ENCODE data around the gene CAMK1D.

Gene CAMK1D

DNA sequence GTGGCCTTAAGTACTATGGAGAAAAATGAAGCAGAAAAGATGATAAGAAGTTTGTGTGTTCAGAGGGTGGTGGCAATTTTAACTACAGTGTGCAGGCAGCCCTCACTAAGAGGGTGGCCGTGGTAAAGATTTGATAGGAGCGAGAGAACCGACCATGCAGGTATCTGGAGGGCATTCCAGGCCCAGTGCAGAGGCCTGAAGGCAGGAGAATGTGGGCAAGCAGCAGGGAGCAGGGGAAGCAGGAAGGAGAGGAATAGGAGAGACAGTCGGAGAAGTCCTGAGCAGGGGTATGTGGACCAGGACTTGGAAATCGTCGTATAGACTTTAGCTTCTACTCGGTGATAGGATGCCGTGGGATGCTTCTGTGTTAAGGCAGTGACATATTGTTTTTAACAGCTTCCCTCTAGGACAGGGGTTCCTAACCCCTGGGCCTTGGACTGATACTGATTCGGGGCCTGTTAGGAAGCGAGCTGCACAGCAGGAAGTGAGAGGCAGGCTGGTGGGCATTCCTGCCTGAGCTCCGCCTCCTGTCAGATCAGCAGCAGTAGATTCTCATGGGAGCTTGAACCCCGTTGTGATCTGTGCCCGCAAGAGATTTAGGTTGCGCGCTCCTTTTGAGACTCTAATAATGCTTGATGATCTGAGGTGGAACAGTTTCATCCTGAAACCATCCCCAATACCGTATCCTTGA is 425.0 kb downstream of the CAMK1D start:
- DNase-seq: no peak

DNA sequence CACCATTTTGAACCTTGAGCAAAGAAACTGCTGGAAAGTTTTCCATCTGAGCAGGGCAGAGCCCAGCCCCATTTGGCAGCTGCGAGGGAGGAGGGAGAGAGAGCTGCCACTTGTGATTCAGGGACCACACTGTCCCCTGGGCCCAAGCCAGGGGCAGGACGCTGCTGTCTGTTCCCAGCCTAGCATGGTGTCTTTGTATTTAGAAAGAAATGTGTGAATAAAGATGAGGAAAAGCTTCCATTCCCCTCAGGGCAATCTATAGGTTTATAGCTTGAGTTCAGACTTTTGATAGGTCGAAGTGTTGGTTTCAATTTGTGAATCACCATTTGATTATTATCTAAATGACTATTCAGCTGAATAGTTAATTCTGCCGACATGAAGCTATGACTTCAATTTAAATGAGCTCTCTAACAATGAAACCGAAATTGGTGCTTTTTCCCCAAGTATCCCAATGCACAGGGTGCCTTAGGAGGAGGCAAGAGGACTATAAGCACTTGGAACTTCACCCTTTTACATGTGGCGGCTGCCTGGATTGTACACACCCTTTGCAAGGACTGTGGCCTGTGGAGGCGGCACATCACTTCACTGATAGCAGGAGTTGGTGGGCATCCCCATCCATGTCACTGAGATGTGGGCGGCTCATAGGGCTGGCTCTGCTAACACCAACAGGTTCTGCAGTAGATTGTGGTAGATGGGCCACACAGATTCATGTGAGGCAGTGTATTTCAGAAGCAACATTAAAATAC is 428.7 kb downstream of the CAMK1D start:
- DNase-seq: no peak

DNA sequence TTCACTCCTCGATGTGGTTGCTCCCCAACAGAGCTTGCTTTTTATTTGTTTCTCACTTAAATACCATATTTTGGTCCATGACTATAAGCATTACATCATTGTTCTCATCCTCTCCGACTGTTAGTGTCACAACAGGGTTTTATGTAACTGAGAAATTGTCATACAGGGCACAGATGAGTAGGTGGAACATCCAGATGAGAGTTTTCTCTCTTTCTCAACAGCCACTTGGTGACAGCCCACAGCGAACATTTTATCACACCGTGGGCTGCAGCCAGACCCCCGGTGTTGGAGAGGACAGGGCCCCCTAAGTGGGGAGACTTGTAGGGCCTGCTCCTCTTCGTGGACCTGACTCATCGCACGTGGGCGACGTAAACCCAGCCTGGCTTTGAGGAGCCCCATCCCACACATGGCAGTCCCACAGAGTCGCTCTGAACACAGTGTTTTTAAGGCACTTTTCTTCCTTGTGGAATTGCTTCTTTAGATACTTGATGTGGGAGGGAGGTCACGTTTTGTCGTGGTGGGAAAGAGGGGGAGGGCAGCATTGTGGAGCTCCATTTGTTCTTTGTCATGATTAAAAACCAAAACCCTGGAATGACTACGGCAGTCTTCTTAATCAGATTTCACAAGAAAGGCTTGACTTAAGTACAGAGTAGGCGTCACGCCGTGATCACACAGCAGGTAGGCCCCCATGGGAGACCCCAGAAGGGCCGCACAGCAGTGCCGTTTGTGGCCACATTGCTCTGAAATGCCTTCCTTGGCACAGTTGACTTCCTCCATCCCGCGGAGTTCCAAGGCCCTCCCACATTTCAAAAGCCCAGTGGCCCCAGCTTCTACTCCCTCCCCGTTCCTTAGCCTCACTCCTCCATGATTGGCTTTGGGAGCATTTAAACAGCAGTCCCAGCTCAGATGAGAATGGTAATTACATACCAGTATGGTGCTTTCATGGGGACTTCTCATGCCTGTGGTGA is 431.6 kb downstream of the CAMK1D start:
- DNase-seq: no peak

DNA sequence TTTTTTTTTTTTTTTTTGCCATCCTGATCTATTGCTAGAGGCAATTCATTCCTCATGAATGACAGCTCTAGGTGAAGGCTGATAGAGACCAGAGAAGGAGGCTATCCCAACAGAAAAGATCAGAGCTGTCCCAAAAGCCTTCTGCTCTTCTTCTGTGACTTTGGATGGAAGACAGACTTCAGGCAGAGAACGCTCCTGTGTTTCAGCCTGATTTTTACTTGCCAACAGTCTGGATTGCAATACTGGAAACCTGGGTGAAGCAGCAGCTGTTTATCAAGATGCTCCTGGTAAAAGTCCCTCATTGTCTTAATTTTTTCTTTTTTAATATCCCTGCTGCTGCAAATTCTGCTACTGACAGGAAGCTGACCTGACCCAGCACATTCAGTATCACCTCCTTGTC is 432.6 kb downstream of the CAMK1D start:
- DNase-seq: no peak

DNA sequence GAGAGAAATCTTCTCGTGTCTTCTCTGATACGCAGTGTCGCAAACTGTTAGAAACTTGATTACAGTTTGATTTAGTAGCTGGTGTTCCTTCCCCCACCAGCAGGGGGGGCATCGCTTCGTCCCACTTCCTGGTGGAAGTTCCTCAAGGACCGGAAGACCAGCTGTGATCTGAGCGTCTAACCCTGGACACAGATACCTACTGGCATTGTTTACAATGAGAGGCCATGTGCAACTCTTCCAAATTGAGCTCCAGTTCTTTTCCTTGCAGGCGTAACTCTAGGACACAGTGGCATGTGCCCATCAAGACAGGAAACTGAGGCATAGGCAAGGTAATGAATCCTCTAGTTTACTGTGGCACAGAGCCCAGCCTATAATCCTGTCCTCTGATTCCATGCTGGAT is 433.2 kb downstream of the CAMK1D start:
- peak; percentile 65 for DNase-seq

DNA sequence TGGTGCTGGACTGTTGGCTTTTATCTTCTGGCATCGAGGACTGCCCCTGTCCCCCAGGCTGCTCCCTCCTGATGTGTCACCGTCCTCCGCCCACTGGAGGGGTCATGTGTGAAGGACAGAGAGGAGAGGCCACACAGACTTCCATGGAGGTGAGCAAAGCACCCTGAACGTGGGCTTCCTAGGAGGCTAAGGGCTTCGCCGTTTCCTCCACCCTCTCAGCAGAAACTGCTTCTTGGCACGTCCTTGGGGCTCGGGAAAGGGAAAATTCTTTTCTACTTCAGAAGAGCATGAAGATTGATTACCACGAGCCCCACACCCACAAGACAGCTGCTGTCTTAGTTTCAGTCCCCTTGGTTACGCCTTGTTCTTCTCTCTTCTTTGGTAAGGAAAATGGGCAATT is 433.9 kb downstream of the CAMK1D start:
- DNase-seq: no peak

DNA sequence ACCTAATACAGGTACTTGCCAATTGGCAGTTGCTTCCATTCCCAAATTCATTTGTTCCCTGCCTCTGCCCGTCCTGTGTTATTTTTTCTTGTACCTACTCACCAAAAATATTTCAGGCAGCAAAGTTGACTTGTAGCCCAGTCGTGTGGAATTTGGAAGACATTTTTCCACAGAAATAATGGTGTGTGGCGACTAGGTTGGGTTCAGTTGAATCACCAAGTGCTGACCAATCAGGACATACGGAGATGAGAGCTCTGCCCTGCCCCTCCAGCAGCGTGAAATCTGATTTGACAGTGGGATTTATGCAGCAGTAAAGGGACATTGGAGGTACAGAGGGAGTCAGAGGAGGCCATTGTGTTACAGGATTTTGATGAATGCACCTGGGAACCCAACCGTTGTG is 435.3 kb downstream of the CAMK1D start:
- no peak for DNase-seq

DNA sequence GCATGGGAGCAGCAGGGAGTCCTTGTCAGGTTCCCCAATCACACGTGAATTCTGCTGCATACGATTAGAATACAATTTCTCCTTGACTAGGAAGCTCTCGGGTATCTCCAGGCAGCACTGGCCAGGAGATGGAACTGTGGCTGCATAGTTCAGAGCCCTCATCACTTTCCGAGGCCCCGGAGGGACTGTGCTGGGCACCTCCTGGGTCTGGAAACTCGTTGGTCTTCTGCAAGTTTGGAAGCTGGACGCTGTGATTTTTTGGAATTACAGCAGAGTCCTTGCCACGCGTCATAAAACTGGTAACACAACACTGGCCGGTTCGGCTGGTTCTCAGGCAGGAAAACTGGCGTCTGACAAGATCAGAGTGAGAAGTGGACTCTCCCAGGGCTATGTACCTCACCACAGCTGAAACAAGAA is 436.1 kb downstream of the CAMK1D start:
- no peak for DNase-seq

DNA sequence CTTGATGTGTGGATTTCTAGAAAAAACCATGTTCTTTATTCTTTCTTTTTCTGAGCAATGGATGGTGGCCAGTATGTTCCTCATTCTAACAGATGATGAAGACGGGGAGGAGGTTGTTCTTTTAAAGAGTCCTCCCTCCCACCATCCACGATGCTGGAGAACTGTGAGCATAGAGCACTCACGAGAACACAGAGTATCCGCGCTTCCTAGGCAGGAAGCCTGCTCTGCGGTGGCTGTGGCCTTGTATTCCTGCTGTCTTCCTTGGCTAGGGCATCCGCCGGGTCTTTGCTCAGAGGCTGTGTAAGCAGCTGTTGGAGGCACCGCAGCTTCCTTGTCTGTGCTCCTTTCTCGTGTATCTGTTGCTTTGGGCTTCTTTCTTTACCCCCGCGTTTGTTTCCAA is 437.9 kb downstream of the CAMK1D start:
- no peak for DNase-seq

DNA sequence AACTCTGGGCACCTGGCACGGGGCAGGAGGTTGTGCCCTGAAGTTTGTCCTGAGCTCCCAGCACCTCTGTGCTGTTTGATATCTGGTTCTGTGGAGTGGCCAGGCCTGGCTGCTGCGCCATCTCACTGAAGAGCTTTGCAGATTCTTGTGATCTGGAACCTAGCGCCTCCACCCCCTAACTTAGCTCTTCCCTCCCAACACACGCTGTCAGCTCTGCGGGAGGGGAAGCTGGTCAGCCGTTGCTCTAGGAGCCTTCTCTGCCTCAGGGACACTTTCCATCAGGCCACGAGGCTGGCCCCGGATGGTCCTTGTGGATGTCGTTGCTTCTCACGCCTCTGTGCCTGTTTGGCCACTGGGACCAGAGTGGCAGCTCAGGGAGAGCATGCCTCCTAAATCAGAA is 438.9 kb downstream of the CAMK1D start:
- no peak for DNase-seq

DNA sequence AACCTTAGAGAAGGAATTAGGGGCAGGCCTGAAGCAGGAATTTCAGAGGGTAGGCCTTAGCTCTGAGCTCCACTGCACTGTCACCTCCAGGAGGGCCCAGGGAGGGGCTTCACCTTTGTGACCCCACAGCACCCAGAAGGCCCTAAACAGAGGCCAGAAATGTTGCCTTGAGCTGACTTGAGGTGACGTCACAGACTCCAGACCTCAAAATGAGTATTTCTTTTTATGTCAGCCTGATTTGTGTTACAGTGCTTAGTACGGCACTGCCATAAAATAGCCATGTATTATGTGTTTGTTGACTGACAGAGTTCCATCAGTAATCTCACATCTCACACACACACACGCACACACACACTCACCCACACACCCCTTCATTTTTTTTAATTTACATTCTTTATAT is 440.9 kb downstream of the CAMK1D start:
- DNase-seq: no peak

DNA sequence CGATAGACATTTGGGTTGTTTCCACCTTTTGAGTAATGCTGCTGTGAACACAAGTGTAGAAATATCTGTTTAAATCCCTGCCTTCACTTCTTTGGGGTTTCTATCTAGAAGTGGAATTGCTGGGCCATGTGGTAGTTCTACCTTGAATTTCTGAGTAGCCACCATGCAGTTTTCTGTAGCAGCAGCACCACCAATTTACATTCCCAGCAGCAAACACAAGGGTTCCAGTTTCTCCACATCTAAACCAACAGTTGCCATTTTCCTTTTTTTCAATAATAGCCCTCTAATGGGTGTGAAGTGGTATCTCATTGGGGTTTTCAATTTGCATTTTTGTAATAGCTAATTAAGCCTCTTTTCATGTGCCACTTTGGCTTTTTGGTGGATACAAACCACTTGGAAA is 442.4 kb downstream of the CAMK1D start:
- no peak for DNase-seq

DNA sequence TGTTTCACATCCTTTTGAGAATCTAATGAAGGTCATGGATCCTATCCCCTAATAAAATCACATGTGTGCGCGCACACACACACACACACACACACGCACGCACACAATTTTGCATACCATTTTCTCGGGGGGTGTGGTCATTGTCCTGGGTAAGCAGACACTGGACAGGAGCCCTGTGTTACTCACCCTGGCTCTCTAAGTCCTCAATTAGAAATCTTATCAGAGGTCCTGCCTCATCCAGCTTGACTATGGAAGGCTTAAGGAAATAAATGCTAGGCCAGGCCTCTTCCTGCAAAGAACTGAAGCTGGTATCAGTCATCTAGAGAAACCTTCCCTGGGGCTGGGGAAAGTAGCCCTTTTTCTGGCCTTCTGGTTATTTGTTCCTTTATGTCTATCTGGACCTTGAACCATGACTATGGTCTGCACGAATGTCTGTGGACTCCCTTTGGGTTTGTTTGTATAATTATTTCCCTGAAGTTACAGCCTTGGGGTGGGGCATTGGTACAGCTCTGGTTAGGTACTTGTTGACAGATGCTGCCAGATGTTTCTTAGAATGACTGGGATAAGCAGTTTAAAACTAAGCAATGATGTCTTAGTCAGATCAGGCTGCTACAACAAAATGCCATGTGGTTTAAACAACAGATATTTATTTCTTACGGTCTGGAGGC is 443.7 kb downstream of the CAMK1D start:
- no peak for DNase-seq

DNA sequence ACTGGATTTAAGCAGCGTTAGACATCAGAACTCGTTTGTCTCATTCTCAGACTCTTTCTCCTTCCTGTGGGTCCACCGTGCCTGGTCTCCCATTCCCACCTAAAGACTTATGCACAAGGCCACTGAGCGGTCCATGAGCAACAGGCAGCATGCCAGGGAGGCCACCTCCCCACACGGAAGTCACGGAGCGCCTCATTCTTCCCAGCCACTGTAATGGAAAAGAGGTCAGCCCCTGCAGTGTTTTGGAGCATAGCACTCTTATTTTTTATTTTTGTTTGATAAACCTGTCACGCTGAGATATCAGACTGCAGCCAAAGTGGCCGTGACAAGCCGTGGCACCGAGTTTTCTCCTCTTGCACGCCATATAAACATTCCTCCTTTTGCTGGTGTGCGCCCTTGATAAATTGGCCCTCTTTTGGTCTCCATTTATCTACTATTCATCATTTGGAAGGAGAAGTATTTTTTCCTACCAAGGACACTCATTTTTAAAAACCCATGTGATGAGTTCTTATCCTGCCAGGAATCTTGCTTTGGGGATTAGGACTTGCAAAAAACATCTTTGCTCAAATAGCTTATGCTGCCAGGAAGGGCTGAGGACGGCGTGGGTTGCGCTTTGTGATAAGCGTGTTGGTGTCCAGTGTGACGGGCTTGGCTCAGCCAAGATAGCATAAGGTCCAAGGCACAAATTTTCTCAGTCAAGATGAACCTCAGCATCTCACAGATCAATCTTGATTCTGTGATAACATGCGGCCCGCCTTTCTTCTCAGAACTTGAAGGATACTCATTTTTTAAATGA is 446.2 kb downstream of the CAMK1D start:
- no peak for DNase-seq

DNA sequence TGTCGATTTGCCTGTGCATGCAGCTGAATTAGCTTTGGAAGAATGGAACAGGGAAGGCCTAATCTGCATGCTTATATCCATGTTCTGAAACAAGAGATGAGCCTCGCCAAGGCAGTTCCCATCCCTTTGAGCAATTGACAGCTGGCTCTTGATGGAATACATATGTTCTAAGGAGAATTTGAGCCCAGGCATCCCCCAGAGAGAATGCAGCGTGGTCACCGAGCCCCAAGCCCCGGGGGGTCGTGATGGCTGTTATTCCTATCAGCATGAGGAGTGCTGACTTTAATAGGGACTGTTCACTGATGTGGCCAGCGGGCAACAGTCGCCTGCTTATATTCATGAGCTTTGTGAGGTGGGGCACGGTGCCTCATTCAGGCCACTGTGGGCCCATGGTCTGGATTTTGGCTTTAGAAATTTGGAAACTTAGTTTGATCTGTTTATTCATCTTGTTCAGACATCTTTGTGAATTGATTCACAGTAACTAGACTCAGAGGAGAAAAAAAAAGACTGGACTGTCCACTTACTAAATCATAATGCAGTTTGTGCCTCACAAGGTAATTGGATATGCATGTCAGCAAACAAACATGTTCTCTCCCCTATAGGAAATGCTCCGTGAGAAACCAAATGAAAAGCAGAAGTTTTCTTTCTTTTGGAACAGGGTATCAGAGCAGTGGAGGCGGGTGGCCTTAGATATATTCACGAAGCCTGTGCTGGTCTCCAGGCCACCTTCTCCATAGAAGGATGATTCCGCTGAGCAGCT is 447.2 kb downstream of the CAMK1D start:
- DNase-seq: no peak

DNA sequence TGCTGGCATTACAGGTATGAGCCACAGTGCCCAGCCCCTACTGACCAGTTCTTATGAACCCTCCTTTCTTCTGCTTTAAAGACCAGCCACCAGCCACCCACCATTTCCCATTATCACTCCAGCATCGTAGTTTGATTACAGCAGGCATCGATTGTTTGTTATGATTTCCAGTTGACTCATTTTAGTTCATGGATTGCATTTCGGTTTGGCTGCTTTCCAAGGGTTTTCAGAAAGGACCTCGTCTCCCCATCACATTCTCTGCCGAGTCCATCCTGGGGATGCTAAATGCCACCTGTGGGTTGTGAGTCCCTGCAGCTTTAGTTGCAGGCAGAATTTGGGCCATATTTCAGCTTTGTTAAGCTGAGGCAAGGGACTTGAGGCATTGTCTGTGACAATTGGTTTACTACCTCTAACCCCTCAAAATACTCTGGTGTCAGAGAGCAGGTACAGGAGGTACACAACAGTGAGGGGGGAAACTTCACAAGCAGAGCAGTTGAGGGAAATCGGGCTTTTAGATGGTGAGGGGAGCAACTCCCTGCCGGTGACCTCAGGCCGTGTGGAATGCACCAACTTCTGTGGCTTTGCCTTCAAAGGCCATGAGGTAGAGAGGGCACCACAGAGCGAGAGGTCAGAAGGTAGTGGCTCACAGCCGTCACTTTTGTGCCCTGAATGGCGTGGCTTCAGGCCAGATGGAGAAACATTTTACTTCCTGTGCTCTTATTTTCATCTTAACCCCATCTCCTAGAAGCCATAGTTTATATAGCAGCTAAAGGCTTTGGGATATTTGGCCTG is 448.3 kb downstream of the CAMK1D start:
- DNase-seq: no peak

DNA sequence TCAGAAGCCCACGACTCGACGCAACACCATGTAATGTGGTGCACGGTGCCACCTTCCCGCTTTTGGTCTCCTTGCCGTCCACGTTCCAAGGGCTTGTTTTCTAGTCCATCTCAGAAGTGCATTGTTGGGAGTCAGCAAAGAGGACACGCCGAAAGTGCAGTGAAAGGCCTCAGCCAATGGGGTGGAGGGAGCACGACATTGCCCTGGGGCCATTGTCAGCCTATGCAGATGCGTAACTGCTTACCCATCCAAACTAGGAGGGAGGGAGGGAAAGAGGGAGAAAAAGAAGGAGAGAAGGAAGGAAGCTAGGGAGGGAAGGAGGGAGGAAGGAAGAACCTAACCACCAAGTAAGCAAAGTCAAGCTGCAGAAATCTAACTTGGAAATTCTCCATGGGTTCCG is 449.8 kb downstream of the CAMK1D start:
- DNase-seq: no peak

DNA sequence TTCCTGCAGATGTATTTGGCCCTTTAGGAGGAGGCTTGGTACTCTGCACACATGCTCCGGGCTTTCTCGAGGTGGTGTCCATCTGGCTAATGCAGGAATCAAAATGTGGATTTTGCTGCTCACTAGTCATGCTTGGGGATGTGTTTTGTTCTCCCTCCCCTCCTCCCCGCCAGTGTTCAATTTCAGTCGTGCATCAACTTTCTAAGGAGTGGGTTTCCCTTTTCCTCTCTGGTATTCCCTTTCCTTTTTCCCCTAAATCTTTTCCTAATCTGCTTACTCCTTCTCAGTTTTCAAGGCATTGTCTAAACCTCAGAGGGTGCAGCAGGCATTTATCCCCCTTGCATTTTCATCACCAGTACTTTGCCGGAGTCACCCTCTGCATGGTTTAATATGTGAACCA is 450.4 kb downstream of the CAMK1D start:
- DNase-seq: no peak

DNA sequence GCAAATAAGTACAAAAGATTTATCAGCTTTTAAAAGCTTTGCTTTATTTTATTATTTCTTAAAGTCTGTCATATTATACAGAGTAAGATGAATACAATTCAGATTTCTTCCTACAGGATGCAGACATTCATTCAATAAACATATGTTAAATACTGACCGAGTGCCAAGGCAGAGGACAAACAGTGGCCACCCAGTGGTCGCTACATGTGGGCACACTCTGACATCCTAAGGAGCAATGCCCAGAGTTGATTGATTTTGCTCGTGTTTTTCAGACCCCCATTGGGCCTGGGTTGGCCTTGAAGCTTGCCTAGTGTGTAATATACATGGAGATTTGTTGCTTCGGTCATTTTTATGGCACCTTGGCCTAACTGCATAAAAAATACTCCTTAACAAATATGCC is 451.0 kb downstream of the CAMK1D start:
- no peak for DNase-seq

Data from OCI-M1 (cell line).